OCI-LY7 (cell line): ENCODE data around the gene GABRR2. TPM values are rescaled to one million over a fixed set of nuclear protein-coding genes. Genes with fewer than 3 reads are reported as not detected.

Experiments used
- BruUV-seq: library from RNA; stranded (reverse); fragments of 400-500 nt; replicated peaks from 2 replicates; lab custom pipeline; 2021; lab: Mats Ljungman, UMichigan
- CTCF ChIA-PET: fragments of 300-600 bp; sonication (Branson Sonifier 250); formaldehyde crosslinking; loops from one replicate; lab custom pipeline; 2022; ENCODE audit warnings: antibody characterized with exemption; ENCODE audit not compliant: unreplicated experiment; lab: Charles Lee
- POLR2A ChIA-PET: fragments of 300-600 bp; sonication (Branson Sonifier 250); formaldehyde crosslinking; loops from one replicate; lab custom pipeline; 2022; ENCODE audit warnings: antibody characterized with exemption; lab: Charles Lee
- DNase-seq: peaks from one replicate; pipeline ENCODE4 v3.0.0-alpha.2; 2015; ENCODE audit warnings: low spot score
- H2AFZ ChIP-seq: fragments of 200-600 bp; sonication (generic), shearing (Covaris generic); 2 replicates; pipeline ENCODE4 v1.6.1; 2014; ENCODE audit warnings: mild to moderate bottlenecking, antibody characterized with exemption, low read length, moderate library complexity
- H3K27ac ChIP-seq: fragments of 200-600 bp; sonication (generic); 2 replicates; pipeline ENCODE4 v1.5.1; 2014; ENCODE audit warnings: mixed run types, low read depth, mild to moderate bottlenecking, moderate library complexity, low read length, inconsistent platforms; ENCODE audit not compliant: poor library complexity, severe bottlenecking
- H3K36me3 ChIP-seq: fragments of 200-600 bp; sonication (generic); 2 replicates; pipeline ENCODE4 v1.6.1; 2014; ENCODE audit warnings: mild to moderate bottlenecking, antibody characterized with exemption, low read length, moderate library complexity, mixed read lengths; ENCODE audit not compliant: insufficient read depth
- H3K4me1 ChIP-seq: fragments of 200-600 bp; sonication (generic); 2 replicates; pipeline ENCODE4 v1.5.1; 2014; ENCODE audit warnings: mild to moderate bottlenecking, low read length; ENCODE audit not compliant: insufficient read depth, poor library complexity, severe bottlenecking
- H3K4me2 ChIP-seq: fragments of 200-600 bp; sonication (generic); 2 replicates; pipeline ENCODE4 v1.6.1; 2014; ENCODE audit warnings: mild to moderate bottlenecking, low read length
- H3K4me3 ChIP-seq: fragments of 200-600 bp; sonication (generic); 2 replicates; pipeline ENCODE4 v1.5.1; 2014; ENCODE audit warnings: mild to moderate bottlenecking, low read depth, low read length; ENCODE audit not compliant: poor library complexity, severe bottlenecking
- H3K79me2 ChIP-seq: fragments of 200-600 bp; sonication (generic); 2 replicates; pipeline ENCODE4 v1.6.1; 2016; ENCODE audit warnings: low read depth, mild to moderate bottlenecking, low read length, moderate library complexity, mixed read lengths; ENCODE audit not compliant: insufficient read depth
- H3K9me2 ChIP-seq: fragments of 200-600 bp; sonication (generic); 2 replicates; pipeline ENCODE4 v1.6.1; 2016; ENCODE audit warnings: mild to moderate bottlenecking, low read length, mixed read lengths; ENCODE audit not compliant: insufficient read depth
- H3K9me3 ChIP-seq: fragments of 200-600 bp; sonication (generic); 2 replicates; pipeline ENCODE4 v1.6.1; 2014; ENCODE audit warnings: mild to moderate bottlenecking, mixed run types, low read length, mixed read lengths
- H4K20me1 ChIP-seq: fragments of 200-600 bp; sonication (generic); 2 replicates; pipeline ENCODE4 v1.6.1; 2014; ENCODE audit warnings: mild to moderate bottlenecking, antibody characterized with exemption, low read length, moderate library complexity, mixed read lengths; ENCODE audit not compliant: insufficient read depth
- EZH2phosphoT487 ChIP-seq: fragments of 200-600 bp; sonication (generic); IDR thresholded peaks from 2 replicates; pipeline ENCODE4 v1.6.1; 2018; ENCODE audit warnings: low read depth, borderline replicate concordance, mild to moderate bottlenecking, mixed run types, antibody characterized with exemption, low read length, moderate library complexity, mixed read lengths
- intact Hi-C: fragments of 100-400 bp; cut with micrococcal nuclease; formaldehyde crosslinking; loops from one replicate; pipeline ENCODE4 v1.10.0; 2022; ENCODE audit not compliant: unreplicated experiment
- total RNA-seq, 2 experiments: library from RNA; depleted of rRNA in 1 of 2; stranded (reverse); fragments of >200 nt in 1 of 2; shearing (Covaris generic) in 1 of 2; gene quantifications; 2 replicates each; pipeline ENCODE4 v1.2.3, GENCODE V29; 2014 to 2022
- TF ChIP-seq, protein P1 (sequence below): fragments of 200-600 bp; sonication (generic); conservative IDR thresholded peaks from 2 replicates; pipeline ENCODE4 v1.5.1; 2014; ENCODE audit warnings: mild to moderate bottlenecking, antibody characterized with exemption, low read length, moderate library complexity, mixed read lengths

Gene GABRR2
- total RNA-seq, 2 experiments from 2014 or later, result 5.2 to 7.0 TPM

DNA sequence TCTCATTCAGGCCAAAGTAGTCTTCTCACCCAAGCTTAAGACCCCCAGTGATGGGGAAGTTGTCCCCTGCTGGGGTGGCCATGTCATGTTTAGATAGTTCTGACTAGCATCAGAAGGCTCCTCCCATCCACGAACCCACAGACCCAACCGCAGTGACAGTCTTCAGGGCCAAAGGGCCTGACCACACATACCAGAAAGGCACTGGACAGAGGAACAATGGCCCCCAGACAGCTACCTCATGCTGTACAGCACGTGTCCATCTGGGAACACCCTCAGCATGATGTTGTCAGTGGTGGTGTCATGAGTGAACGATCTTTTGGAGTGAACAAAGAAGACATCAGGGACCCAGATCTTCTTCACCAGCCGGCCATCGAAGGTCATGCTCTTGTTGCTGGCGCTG lies 46.3 kb downstream of the GABRR2 start:
- Histone ChIP-seq H3K9me3 (no peaks in the 10 kb centered on the region), H3K4me2 (no peak overlapping the region), H3K27ac (no peak overlapping the region), H2AFZ (no peak overlapping the region), H3K36me3 (no peaks in the 10 kb centered on the region), H3K4me1 (peaks cover 23% of the 10 kb centered on the region), H3K9me2 (no peaks in the 10 kb centered on the region), H3K4me3 (no peak overlapping the region), H4K20me1 (no peaks in the 10 kb centered on the region), H3K79me2 (no peaks in the 10 kb centered on the region)
- BruUV-seq, result no TSS peak
- intact Hi-C loops, result no loop called here
- ChIA-PET POLR2A (interaction anchor here (0.6 to 1.6 kb wide), 4 partner anchors 9 to 86 kb away, joined by 3 to 7 read pairs (median 4); no protein-coding TSS in a partner anchor), CTCF (interaction anchor here (0.9 kb wide), 1 partner anchor 10 kb away, joined by 3 read pairs; no protein-coding TSS in a partner anchor)
- DNase-seq, result no peak
- TF ChIP-seq, protein P1, sequence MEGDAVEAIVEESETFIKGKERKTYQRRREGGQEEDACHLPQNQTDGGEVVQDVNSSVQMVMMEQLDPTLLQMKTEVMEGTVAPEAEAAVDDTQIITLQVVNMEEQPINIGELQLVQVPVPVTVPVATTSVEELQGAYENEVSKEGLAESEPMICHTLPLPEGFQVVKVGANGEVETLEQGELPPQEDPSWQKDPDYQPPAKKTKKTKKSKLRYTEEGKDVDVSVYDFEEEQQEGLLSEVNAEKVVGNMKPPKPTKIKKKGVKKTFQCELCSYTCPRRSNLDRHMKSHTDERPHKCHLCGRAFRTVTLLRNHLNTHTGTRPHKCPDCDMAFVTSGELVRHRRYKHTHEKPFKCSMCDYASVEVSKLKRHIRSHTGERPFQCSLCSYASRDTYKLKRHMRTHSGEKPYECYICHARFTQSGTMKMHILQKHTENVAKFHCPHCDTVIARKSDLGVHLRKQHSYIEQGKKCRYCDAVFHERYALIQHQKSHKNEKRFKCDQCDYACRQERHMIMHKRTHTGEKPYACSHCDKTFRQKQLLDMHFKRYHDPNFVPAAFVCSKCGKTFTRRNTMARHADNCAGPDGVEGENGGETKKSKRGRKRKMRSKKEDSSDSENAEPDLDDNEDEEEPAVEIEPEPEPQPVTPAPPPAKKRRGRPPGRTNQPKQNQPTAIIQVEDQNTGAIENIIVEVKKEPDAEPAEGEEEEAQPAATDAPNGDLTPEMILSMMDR, result no peak

DNA sequence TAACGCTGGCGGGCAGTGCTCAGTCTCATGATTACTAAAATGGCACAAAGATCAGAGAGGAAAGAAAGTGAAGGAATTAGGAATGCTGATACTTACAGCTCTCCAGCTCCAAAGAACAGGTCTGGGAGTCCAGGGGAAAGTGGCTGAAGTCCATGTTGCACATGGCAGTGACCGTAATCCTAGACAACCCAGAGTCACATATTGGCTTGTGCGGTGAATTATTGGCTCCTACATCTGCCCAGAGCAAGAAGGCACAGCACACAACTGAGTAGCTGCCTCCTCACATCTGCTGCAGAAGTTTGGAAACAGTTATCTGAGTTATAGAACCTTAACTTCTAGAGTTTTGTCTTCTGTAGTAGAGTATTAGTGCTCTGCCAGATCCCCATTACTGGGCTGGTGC lies 47.2 kb downstream of the GABRR2 start:
- H3K4me2 ChIP-seq, result no peak overlapping the region
- no peak overlapping the region for H2AFZ ChIP-seq
- H3K27ac ChIP-seq, result no peak overlapping the region
- intact Hi-C loops, result no loop called here
- no TSS peak for BruUV-seq
- H3K9me3 ChIP-seq, result no peaks in the 10 kb centered on the region
- no peaks in the 10 kb centered on the region for H3K36me3 ChIP-seq
- H3K9me2 ChIP-seq, result no peaks in the 10 kb centered on the region
- H3K79me2 ChIP-seq, result no peaks in the 10 kb centered on the region
- CTCF ChIA-PET, result interaction anchor here (0.9 kb wide), 1 partner anchor 9 kb away, joined by 3 read pairs; no protein-coding TSS in a partner anchor
- no peaks in the 10 kb centered on the region for H4K20me1 ChIP-seq
- POLR2A ChIA-PET, result interaction anchor here (0.6 to 1.6 kb wide), 5 partner anchors 9 to 87 kb away, joined by 3 to 7 read pairs (median 4); no protein-coding TSS in a partner anchor
- no peak for TF ChIP-seq EZH2phosphoT487
- TF ChIP-seq, protein P1, result no peak
- peaks cover 23% of the 10 kb centered on the region for H3K4me1 ChIP-seq
- no peak for DNase-seq
- no peak overlapping the region for H3K4me3 ChIP-seq

DNA sequence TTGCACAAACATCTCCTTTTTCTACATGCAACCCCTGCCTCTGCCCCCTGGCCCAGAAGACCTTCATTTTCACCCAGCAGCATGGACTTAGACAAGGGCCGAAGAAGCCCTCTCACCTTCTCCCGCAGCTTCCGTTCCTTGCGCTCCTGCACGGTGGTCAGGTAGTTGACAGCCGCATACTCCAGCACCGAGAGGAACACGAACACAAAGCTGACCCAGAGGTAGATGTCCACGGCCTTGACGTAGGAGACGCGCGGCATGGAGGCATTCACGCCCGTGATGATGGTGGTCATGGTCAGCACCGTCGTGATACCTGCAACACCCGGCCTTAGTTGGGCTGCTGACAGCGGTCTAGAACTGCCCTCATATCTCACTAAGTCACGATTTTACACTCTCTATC lies 50.8 kb downstream of the GABRR2 start:
- BruUV-seq, result no TSS peak
- Histone ChIP-seq H3K36me3 (no peaks in the 10 kb centered on the region), H3K79me2 (no peaks in the 10 kb centered on the region), H3K4me1 (peaks cover 21% of the 10 kb centered on the region), H3K4me3 (no peak overlapping the region), H3K4me2 (no peak overlapping the region), H3K27ac (no peak overlapping the region), H2AFZ (no peak overlapping the region), H3K9me3 (no peaks in the 10 kb centered on the region), H4K20me1 (no peaks in the 10 kb centered on the region), H3K9me2 (no peaks in the 10 kb centered on the region)
- CTCF ChIA-PET, result no interaction called here
- intact Hi-C loops, result no loop called here
- TF ChIP-seq, protein P1, result no peak
- no peak for TF ChIP-seq EZH2phosphoT487
- DNase-seq, result no peak
- POLR2A ChIA-PET, result no interaction called here
